Astrocyte (in vitro differentiated cells and primary cell): Measurements from ENCODE around the gene C1orf122.

Experiments used
- CTCF ChIP-seq: IDR thresholded peaks from 2 replicates; pipeline ENCODE4 v1.5.1; 2011; ENCODE audit warnings: low read depth, mild to moderate bottlenecking, inconsistent platforms, low read length, moderate library complexity; ENCODE audit not compliant: insufficient read depth
- EZH2 ChIP-seq: IDR thresholded peaks from 2 replicates; pipeline ENCODE4 v1.6.1; 2012; ENCODE audit warnings: mild to moderate bottlenecking, low read length, inconsistent platforms; ENCODE audit not compliant: insufficient read depth

GRCh38 chr1:37814252-37814651, 6.7 kb downstream of the C1orf122 start:
- no peak for TF ChIP-seq CTCF
- TF ChIP-seq EZH2: no peak
